Mucosa of descending colon (tissue), 3 donors: ENCODE results near the gene GATA6. TPM values are rescaled to one million over a fixed set of nuclear protein-coding genes. Genes with fewer than 3 reads are reported as not detected.

Source experiments
- ATAC-seq: fragments of 200-7000 bp; cut with Tn5 transposase; one replicate; pipeline ENCODE4 v1.9.1; 2020; ENCODE audit warnings: mild to moderate bottlenecking, moderate library complexity
- DNase-seq, 3 donors: peaks; one replicate each; pipeline ENCODE4 v3.0.0-alpha.2; 2020
- H3K36me3 ChIP-seq: fragments of 200-600 bp; one replicate; pipeline ENCODE4 v1.8.0; 2021; ENCODE audit warnings: low read depth, mild to moderate bottlenecking
- H3K4me1 ChIP-seq: fragments of 200-600 bp; one replicate; pipeline ENCODE4 v1.8.0; 2021; ENCODE audit warnings: low read depth, mild to moderate bottlenecking
- H3K4me3 ChIP-seq: fragments of 200-600 bp; one replicate; pipeline ENCODE4 v1.8.0; 2021; ENCODE audit warnings: mild to moderate bottlenecking
- H3K9me3 ChIP-seq: fragments of 200-600 bp; one replicate; pipeline ENCODE4 v1.8.0; 2021; ENCODE audit warnings: mild to moderate bottlenecking
- CTCF ChIP-seq: fragments of 200-600 bp; IDR thresholded peaks from one replicate; pipeline ENCODE4 v1.8.0; 2022; ENCODE audit warnings: antibody characterized with exemption, mild to moderate bottlenecking
- intact Hi-C, 2 donors: fragments of 100-400 bp; cut with DNase I in 1 of 2; cut with micrococcal nuclease in 1 of 2; formaldehyde crosslinking; loops; one replicate each; pipeline versions ENCODE4 v1.11.0 to v1.11.1; 2022; cut with DNase I, micrococcal nuclease
- total RNA-seq, 3 donors: library from RNA; stranded (reverse); fragmentation: NEBNext Ultra II Directional in 2 of 3; extraction: Animal tissue kit (Norgen Biotek cat#: 25700) in 2 of 3; gene quantifications; one replicate each; pipeline versions ENCODE4 v1.2.1 to v1.2.4, GENCODE V29; 2021 to 2023
- donor health status: DM: no; HTN: no; CAD: no; lungs with moderate emphysema.
- donor health status: DM: no; HTN: no; CAD: no.
- donor health status: DM: no; HTN: yes; CAD: no.

GATA6 gene
- total RNA-seq, 3 donors from 2014 or later: 21.9 to 58.8 (median 43.3) TPM

GRCh38 chr18:22149710-22150109 is 19.7 kb upstream of the GATA6 start:
- no peaks in the 10 kb centered on the region for H3K9me3 ChIP-seq
- ATAC-seq: no peak
- no peak overlapping the region for H3K4me3 ChIP-seq
- intact Hi-C loops: no loop called here
- H3K4me1 ChIP-seq: no peaks in the 10 kb centered on the region
- H3K36me3 ChIP-seq: no peaks in the 10 kb centered on the region
- no peak for TF ChIP-seq CTCF
- DNase-seq: no peak

GRCh38 chr18:22152093-22152492 is 17.3 kb upstream of the GATA6 start:
- Histone ChIP-seq H3K4me1 (no peaks in the 10 kb centered on the region), H3K9me3 (no peaks in the 10 kb centered on the region), H3K36me3 (no peaks in the 10 kb centered on the region), H3K4me3 (no peak overlapping the region)
- DNase-seq: no peak
- ATAC-seq: no peak
- no peak for TF ChIP-seq CTCF
- intact Hi-C loops: no loop called here

- no peak for ATAC-seq
- Histone ChIP-seq H3K4me3 (no peak overlapping the region), H3K9me3 (no peaks in the 10 kb centered on the region), H3K36me3 (no peaks in the 10 kb centered on the region), H3K4me1 (no peaks in the 10 kb centered on the region)
- intact Hi-C loops: no loop called here
- TF ChIP-seq CTCF: no peak
- no peak for DNase-seq
These were observed 16.0 kb upstream of the GATA6 start for GRCh38 chr18:22153428-22153827.

GRCh38 chr18:22155584-22155983 is 13.8 kb upstream of the GATA6 start:
- Histone ChIP-seq H3K4me3 (no peak overlapping the region), H3K9me3 (no peaks in the 10 kb centered on the region), H3K4me1 (no peaks in the 10 kb centered on the region), H3K36me3 (no peaks in the 10 kb centered on the region)
- ATAC-seq: no peak
- intact Hi-C loops: no loop called here
- no peak for DNase-seq
- TF ChIP-seq CTCF: no peak

GRCh38 chr18:22159014-22159413 is 10.4 kb upstream of the GATA6 start:
- no peak for TF ChIP-seq CTCF
- no peaks in the 10 kb centered on the region for H3K9me3 ChIP-seq
- H3K36me3 ChIP-seq: no peaks in the 10 kb centered on the region
- DNase-seq: no peak
- no peak overlapping the region for H3K4me3 ChIP-seq
- peak; percentile 51 for ATAC-seq
- intact Hi-C loops: no loop called here
- H3K4me1 ChIP-seq: no peaks in the 10 kb centered on the region

GRCh38 chr18:22161090-22161489 is 8.3 kb upstream of the GATA6 start:
- intact Hi-C loops: no loop called here
- Histone ChIP-seq H3K4me3 (no peak overlapping the region), H3K4me1 (no peaks in the 10 kb centered on the region), H3K9me3 (no peaks in the 10 kb centered on the region), H3K36me3 (no peaks in the 10 kb centered on the region)
- DNase-seq (no peak), ATAC-seq (no peak)
- no peak for TF ChIP-seq CTCF
